ENCODE measurements around the gene EDN2.

The EDN2 gene

DNA sequence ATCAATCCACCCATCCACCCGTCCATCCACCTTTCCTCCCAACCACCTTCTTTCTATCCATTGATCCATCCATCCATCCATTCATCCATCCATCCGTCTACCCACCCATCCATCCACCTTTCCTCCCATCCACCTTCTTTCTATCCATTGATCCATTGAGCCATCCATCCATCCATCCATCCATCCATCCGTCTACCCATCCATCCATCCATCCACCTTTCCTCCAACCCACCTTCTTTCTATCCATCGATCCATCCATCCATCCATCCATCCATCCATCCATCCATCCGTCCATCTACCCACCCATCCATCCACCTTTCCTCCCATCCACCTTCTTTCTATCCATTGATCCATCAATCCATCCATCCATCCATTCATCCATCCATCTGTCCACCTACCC lies 5.1 kb upstream of the EDN2 start:
- Histone ChIP-seq H3K4me1 (ENCODE audit: control insufficient read depth in 1 of 2, insufficient read depth in 2 of 2, low read length in 2 of 2) (peaks cover 36 to 41% of the 10 kb centered on the region in 2 experiments), H3K4me2 (ENCODE audit: low read length) (no peak overlapping the region), H2AFZ (ENCODE audit: insufficient read depth, low read length, poor library complexity) (no peak overlapping the region), H3K79me2 (ENCODE audit: control insufficient read depth, insufficient read depth, low read length, poor library complexity) (peaks cover 3% of the 10 kb centered on the region), H4K12ac (ENCODE audit: low read depth, low read length) (no peak overlapping the region), H3K23ac (ENCODE audit: low read length) (no peak overlapping the region), H3K27me3 (ENCODE audit: insufficient read depth, low read length) (no peaks in the 10 kb centered on the region), H3K9me3 (ENCODE audit: insufficient read depth, low read depth, low read length) (peaks cover 2% of the 10 kb centered on the region), H2BK5ac (ENCODE audit: low read depth, low read length, poor library complexity) (no peak overlapping the region), H2AK5ac (ENCODE audit: low read length) (no peak overlapping the region), H3K79me1 (ENCODE audit: low read length) (peaks cover 31% of the 10 kb centered on the region), H3K18ac (ENCODE audit: low read length) (no peak overlapping the region), H3K4me3 (ENCODE audit: low read depth, low read length) (no peak overlapping the region), H3K14ac (ENCODE audit: low read length) (no peak overlapping the region), H4K8ac (ENCODE audit: low read depth, low read length) (no peak overlapping the region), H3K9ac (ENCODE audit: low read length) (no peak overlapping the region), H2BK12ac (ENCODE audit: low read length) (no peak overlapping the region), H2BK120ac (ENCODE audit: insufficient read depth, low read length, poor library complexity) (no peak overlapping the region), H3K4ac (ENCODE audit: low read depth, low read length) (no peak overlapping the region), H3K27ac (ENCODE audit: low read depth, low read length) (no peak overlapping the region), H4K91ac (ENCODE audit: low read depth, low read length) (no peak overlapping the region), H3K36me3 (ENCODE audit: control insufficient read depth in 1 of 2, insufficient read depth in 2 of 2, low read length in 2 of 2) (no peaks in the 10 kb centered on the region)
- DNase-seq: no peak
- WGBS (ENCODE audit: extremely low coverage, insufficient coverage, insufficient read length): 99% methylated on average over 5 of the region's 5 CpGs

DNA sequence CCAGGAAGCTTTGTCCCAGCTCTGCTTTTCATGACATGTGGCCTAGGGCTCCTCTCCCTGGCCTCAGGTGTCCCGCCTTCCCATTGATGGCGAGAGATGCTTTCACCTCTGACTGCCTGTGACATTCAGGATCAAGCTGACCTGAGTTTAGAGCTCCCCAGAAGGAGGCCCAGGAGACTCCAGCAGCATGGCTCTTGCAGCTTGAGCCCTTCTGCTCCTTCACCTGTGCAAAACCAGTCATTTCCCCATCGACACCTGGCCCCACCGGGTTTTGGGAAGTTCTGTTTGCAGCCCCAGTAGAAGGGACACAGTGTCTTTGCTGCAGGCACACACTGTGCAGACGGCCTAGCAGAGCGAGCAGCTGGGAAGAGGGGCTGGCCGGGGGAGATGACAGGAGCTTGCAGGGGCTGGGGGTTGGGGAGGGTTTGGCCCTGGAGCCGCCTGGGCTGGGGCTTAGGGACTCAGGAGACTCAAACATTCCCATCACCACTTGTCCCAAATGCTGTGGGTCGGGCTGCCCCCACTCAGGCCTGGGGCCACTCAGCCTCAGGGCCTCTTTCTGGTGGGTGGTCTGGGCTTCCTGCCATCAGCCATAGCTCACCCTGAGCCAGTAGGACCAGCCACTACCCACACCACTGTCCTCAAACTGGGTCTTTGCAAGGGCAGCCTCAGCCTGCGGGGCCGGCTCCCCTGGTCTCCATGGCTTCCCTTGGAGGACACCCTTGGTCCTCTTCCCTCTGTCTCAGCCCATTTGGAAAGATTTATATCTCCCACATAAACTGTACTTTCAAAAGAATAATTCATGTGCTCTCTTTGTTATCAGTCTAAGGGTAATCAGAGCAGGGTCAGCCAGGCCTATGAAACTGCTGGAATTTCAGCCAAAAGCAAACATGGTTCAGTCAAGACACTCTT lies 3.8 kb upstream of the EDN2 start:
- peaks cover 5% of the 10 kb centered on the region for H3K79me2 ChIP-seq (ENCODE audit: control insufficient read depth, insufficient read depth, low read length, poor library complexity)
- H3K14ac ChIP-seq (ENCODE audit: low read length): no peak overlapping the region
- H2BK5ac ChIP-seq (ENCODE audit: low read depth, low read length, poor library complexity): no peak overlapping the region
- H4K8ac ChIP-seq (ENCODE audit: low read depth, low read length): no peak overlapping the region
- no CpG with 5 or more reads among the region's 11 CpGs for WGBS (ENCODE audit: extremely low coverage, insufficient coverage, insufficient read length)
- no peak overlapping the region for H3K4ac ChIP-seq (ENCODE audit: low read depth, low read length)
- H2BK120ac ChIP-seq (ENCODE audit: insufficient read depth, low read length, poor library complexity): no peak overlapping the region
- DNase-seq: no peak
- H2BK12ac ChIP-seq (ENCODE audit: low read length): no peak overlapping the region
- H3K79me1 ChIP-seq (ENCODE audit: low read length): peaks cover 28% of the 10 kb centered on the region
- peaks cover 2% of the 10 kb centered on the region for H3K9me3 ChIP-seq (ENCODE audit: insufficient read depth, low read depth, low read length)
- no peaks in the 10 kb centered on the region for H3K27me3 ChIP-seq (ENCODE audit: insufficient read depth, low read length)
- no peak overlapping the region for H3K18ac ChIP-seq (ENCODE audit: low read length)
- no peak overlapping the region for H2AK5ac ChIP-seq (ENCODE audit: low read length)
- no peaks in the 10 kb centered on the region for H3K36me3 ChIP-seq (ENCODE audit: control insufficient read depth in 1 of 2, insufficient read depth in 2 of 2, low read length in 2 of 2)
- H4K12ac ChIP-seq (ENCODE audit: low read depth, low read length): no peak overlapping the region
- H3K23ac ChIP-seq (ENCODE audit: low read length): no peak overlapping the region
- no peak overlapping the region for H3K27ac ChIP-seq (ENCODE audit: low read depth, low read length)
- no peak overlapping the region for H4K91ac ChIP-seq (ENCODE audit: low read depth, low read length)
- H3K4me1 ChIP-seq (ENCODE audit: control insufficient read depth in 1 of 2, insufficient read depth in 2 of 2, low read length in 2 of 2): peaks cover 42 to 45% of the 10 kb centered on the region in 2 experiments
- no peak overlapping the region for H3K4me3 ChIP-seq (ENCODE audit: low read depth, low read length)
- H3K4me2 ChIP-seq (ENCODE audit: low read length): no peak overlapping the region
- no peak overlapping the region for H3K9ac ChIP-seq (ENCODE audit: low read length)
- H2AFZ ChIP-seq (ENCODE audit: insufficient read depth, low read length, poor library complexity): no peak overlapping the region

GRCh38 chr1:41487126-41488039 lies 2.9 kb upstream of the EDN2 start:
- H2BK5ac ChIP-seq (ENCODE audit: low read depth, low read length, poor library complexity): peak overlapping the region; percentile 46
- no CpG with 5 or more reads among the region's 16 CpGs for WGBS (ENCODE audit: extremely low coverage, insufficient coverage, insufficient read length)
- peaks cover 35% of the 10 kb centered on the region for H3K79me1 ChIP-seq (ENCODE audit: low read length)
- no peak overlapping the region for H4K12ac ChIP-seq (ENCODE audit: low read depth, low read length)
- peak overlapping the region; percentile 67 for H3K27ac ChIP-seq (ENCODE audit: low read depth, low read length)
- H3K4me3 ChIP-seq (ENCODE audit: low read depth, low read length): no peak overlapping the region
- H4K91ac ChIP-seq (ENCODE audit: low read depth, low read length): peak overlapping the region; percentile 87
- peak overlapping the region; percentile 29 for H3K4me2 ChIP-seq (ENCODE audit: low read length)
- peak overlapping the region; percentile 88 for H2BK12ac ChIP-seq (ENCODE audit: low read length)
- H3K9ac ChIP-seq (ENCODE audit: low read length): no peak overlapping the region
- no peaks in the 10 kb centered on the region for H3K36me3 ChIP-seq (ENCODE audit: control insufficient read depth in 1 of 2, insufficient read depth in 2 of 2, low read length in 2 of 2)
- no peak overlapping the region for H3K23ac ChIP-seq (ENCODE audit: low read length)
- H3K14ac ChIP-seq (ENCODE audit: low read length): peak overlapping the region; percentile 66
- DNase-seq: no peak
- peak overlapping the region; percentile 47 for H3K4ac ChIP-seq (ENCODE audit: low read depth, low read length)
- H2AFZ ChIP-seq (ENCODE audit: insufficient read depth, low read length, poor library complexity): no peak overlapping the region
- H2AK5ac ChIP-seq (ENCODE audit: low read length): peak overlapping the region; percentile 77
- peak overlapping the region; percentile 18 for H4K8ac ChIP-seq (ENCODE audit: low read depth, low read length)
- H3K27me3 ChIP-seq (ENCODE audit: insufficient read depth, low read length): no peaks in the 10 kb centered on the region
- H3K79me2 ChIP-seq (ENCODE audit: control insufficient read depth, insufficient read depth, low read length, poor library complexity): peaks cover 5% of the 10 kb centered on the region
- H2BK120ac ChIP-seq (ENCODE audit: insufficient read depth, low read length, poor library complexity): peak overlapping the region; percentile 69
- H3K9me3 ChIP-seq (ENCODE audit: insufficient read depth, low read depth, low read length): peaks cover 2% of the 10 kb centered on the region
- H3K18ac ChIP-seq (ENCODE audit: low read length): peak overlapping the region; percentile 76
- H3K4me1 ChIP-seq (ENCODE audit: control insufficient read depth in 1 of 2, insufficient read depth in 2 of 2, low read length in 2 of 2): peaks cover 48 to 53% of the 10 kb centered on the region in 2 experiments

DNA sequence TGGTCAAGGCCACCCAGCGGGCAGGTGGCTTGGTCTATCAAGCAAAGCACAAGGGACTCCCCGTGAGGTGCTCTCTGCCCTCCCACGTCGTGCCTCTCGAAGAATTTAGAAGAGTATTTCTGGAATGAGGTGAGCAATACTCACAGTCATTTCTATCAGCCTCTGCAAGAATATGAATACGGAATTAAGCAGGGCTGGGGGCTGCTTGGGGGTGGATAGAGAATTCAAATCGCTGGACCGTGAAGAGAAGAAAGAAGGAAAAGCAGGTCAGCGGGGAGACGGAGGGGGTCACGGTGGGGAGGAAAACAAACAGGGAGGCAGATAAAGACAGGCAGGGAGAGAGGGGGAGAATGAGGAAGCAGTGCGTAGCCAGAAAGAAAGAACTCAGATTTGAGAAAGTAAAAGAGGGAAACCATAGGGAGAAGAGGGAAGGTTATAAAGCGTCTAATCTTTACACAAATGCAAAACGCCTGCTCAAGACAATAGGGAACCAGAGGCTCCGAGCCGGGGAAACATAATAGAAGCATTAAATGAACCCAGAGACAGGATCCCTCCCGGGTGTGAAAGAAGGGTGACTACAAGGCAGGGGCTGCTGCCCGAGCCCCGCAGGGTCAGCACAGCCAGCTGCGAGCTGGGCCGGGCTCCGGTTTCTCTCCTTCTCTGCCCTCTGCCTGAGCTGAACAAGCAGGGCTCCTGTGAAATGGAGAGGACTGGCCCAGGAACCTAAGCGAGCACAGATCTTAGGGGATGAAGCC lies 2.1 kb upstream of the EDN2 start:
- Histone ChIP-seq H3K4ac (ENCODE audit: low read depth, low read length) (peak overlapping the region; percentile 47), H3K36me3 (ENCODE audit: control insufficient read depth in 1 of 2, insufficient read depth in 2 of 2, low read length in 2 of 2) (no peaks in the 10 kb centered on the region), H3K23ac (ENCODE audit: low read length) (no peak overlapping the region), H3K27me3 (ENCODE audit: insufficient read depth, low read length) (no peaks in the 10 kb centered on the region), H4K8ac (ENCODE audit: low read depth, low read length) (peak overlapping the region; percentile 44), H3K14ac (ENCODE audit: low read length) (peak overlapping the region; percentile 66), H3K4me2 (ENCODE audit: low read length) (peak overlapping the region; percentile 29), H3K9ac (ENCODE audit: low read length) (no peak overlapping the region), H3K18ac (ENCODE audit: low read length) (peak overlapping the region; percentile 33), H2AFZ (ENCODE audit: insufficient read depth, low read length, poor library complexity) (no peak overlapping the region), H3K4me1 (ENCODE audit: control insufficient read depth in 1 of 2, insufficient read depth in 2 of 2, low read length in 2 of 2) (peaks cover 51 to 53% of the 10 kb centered on the region in 2 experiments), H3K9me3 (ENCODE audit: insufficient read depth, low read depth, low read length) (peaks cover 1% of the 10 kb centered on the region), H4K91ac (ENCODE audit: low read depth, low read length) (peak overlapping the region; percentile 87), H2AK5ac (ENCODE audit: low read length) (peak overlapping the region; percentile 31), H2BK12ac (ENCODE audit: low read length) (peak overlapping the region; percentile 88), H3K79me2 (ENCODE audit: control insufficient read depth, insufficient read depth, low read length, poor library complexity) (peaks cover 5% of the 10 kb centered on the region), H3K79me1 (ENCODE audit: low read length) (peaks cover 42% of the 10 kb centered on the region), H4K12ac (ENCODE audit: low read depth, low read length) (no peak overlapping the region), H3K4me3 (ENCODE audit: low read depth, low read length) (no peak overlapping the region), H2BK120ac (ENCODE audit: insufficient read depth, low read length, poor library complexity) (peak overlapping the region; percentile 69), H3K27ac (ENCODE audit: low read depth, low read length) (peak overlapping the region; percentile 67), H2BK5ac (ENCODE audit: low read depth, low read length, poor library complexity) (peak overlapping the region; percentile 62)
- no CpG with 5 or more reads among the region's 23 CpGs for WGBS (ENCODE audit: extremely low coverage, insufficient coverage, insufficient read length)
- peak; percentile 84 to 91 for DNase-seq
